ENCODE measurements around the gene PARVA. TPM values are rescaled to one million over a fixed set of nuclear protein-coding genes. Genes with fewer than 3 reads are reported as not detected.
A peak's percentile ranks its signal among the peaks of the same experiment; 100 is the strongest.

PARVA gene
- total RNA-seq, 4 donors from 2014 or later, result 10.0 to 25.0 (median 14.2) TPM

GRCh38 chr11:12375720-12376119 lies 1.7 kb upstream of the PARVA start:
- TF ChIP-seq, protein P1, sequence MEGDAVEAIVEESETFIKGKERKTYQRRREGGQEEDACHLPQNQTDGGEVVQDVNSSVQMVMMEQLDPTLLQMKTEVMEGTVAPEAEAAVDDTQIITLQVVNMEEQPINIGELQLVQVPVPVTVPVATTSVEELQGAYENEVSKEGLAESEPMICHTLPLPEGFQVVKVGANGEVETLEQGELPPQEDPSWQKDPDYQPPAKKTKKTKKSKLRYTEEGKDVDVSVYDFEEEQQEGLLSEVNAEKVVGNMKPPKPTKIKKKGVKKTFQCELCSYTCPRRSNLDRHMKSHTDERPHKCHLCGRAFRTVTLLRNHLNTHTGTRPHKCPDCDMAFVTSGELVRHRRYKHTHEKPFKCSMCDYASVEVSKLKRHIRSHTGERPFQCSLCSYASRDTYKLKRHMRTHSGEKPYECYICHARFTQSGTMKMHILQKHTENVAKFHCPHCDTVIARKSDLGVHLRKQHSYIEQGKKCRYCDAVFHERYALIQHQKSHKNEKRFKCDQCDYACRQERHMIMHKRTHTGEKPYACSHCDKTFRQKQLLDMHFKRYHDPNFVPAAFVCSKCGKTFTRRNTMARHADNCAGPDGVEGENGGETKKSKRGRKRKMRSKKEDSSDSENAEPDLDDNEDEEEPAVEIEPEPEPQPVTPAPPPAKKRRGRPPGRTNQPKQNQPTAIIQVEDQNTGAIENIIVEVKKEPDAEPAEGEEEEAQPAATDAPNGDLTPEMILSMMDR (IDR thresholded peaks at IDR 0.05), result no peak
- no peak for TF ChIP-seq POLR2A (IDR thresholded peaks at IDR 0.05)
- no peak overlapping the region for H3K4me3 ChIP-seq (ENCODE audit: low read depth, poor library complexity, severe bottlenecking)
- WGBS, 2 donors, result 46 to 48% methylated on average over 7 of the region's 7 CpGs
- DNase-seq (ENCODE audit: low spot score in 2 of 2), result no peak
- intact Hi-C loops (cut with DNase I; ENCODE audit: low total_unique reads), result no loop called here

DNA sequence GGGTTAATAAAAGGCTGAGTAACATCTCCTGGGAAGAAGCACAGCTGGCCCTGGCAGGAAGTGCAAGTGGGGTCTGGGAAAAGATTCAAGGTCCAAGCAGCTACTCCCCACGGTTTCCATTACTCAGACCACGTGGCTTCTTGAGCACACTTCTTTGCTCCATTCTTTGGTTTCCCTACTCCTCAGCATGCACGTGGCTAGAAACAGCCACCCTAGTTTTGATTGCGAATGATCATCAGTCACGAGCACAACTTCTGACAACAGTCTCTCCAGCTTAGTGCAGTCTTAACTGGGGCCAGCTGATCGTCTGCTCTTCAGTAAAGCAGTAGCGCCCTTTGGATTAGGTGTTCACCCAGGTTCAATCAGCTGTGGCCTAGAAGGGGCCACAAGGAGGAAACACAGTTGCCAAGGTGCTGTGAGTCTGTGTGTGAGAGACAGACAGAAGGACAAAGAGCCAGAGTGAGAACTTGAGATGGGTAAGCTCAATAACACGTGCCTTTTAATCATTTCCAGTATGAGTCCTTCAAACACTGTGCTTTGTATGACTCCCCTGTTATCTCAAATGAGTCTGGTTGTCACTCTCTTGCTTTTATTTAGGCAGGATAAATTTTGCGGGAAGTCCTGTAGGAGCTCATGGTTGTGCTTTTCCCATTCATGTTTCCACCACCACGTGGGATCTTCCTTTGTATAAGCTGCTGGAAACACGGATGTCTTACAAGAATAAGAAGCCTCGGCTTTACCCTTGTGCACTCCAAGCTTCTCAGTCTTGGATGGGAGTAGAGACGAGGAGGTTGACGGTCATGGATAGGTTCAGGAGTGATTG lies 901 bp upstream of the PARVA start:
- H3K4me3 ChIP-seq (ENCODE audit: low read depth, poor library complexity, severe bottlenecking), result no peak overlapping the region
- TF ChIP-seq, protein P1 (IDR thresholded peaks at IDR 0.05), result no peak
- no peak for TF ChIP-seq POLR2A (IDR thresholded peaks at IDR 0.05)
- peak; percentile 74 to 88 for DNase-seq (ENCODE audit: low spot score in 2 of 2)
- 51 to 60% methylated on average over 14 of the region's 14 CpGs for WGBS, 2 donors
- intact Hi-C loops (cut with DNase I; ENCODE audit: low total_unique reads), result no loop called here

GRCh38 chr11:12377824-12378593 lies 638 bp downstream of the PARVA start:
- 2 to 9% methylated on average over 21 to 38 of the region's 76 CpGs for WGBS, 2 donors
- TF ChIP-seq, protein P1 (IDR thresholded peaks at IDR 0.05), result no peak
- TF ChIP-seq POLR2A (IDR thresholded peaks at IDR 0.05), result no peak
- H3K4me3 ChIP-seq (ENCODE audit: low read depth, poor library complexity, severe bottlenecking), result peak overlapping the region; percentile 74
- DNase-seq (ENCODE audit: low spot score in 2 of 2), result peak; percentile 59 to 93
- intact Hi-C loops (cut with DNase I; ENCODE audit: low total_unique reads), result no loop called here

DNA sequence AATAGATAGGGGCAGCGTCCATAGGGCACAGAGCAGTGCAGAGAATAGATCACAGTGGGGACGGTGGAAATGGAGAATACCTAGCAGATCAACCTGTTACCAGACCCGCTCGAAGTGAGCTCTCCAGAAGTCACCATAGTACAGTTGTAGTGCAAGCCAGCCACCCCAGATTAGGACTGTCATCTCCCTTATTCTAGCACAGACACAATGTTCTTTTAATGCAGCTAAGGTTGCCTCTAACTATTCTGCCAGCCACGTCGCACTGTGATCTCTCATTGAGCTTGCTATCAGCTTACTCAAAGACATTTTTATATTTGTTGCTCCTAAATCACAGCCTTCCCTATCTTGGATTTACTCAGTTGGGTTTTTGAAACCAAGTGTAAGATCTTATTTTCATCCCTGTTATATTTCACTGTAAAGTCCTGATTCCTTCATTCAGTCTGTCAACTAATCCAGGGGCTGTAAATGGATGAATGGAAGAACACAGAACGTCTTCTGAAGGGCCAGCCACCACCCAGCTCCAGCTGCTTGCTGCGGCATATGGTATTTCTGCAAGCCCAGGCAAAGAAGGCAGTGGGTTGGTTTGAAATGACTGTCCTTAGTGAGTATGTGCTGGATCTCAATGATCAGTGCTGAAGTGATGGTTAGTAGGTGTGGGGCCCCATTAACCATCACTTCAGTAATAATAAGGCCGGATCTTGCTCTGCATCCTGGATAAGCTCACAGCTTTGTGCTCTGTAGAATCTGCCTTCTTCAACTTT lies 3.4 kb downstream of the PARVA start:
- no peak overlapping the region for H3K4me3 ChIP-seq (ENCODE audit: low read depth, poor library complexity, severe bottlenecking)
- WGBS, 2 donors, result 78 to 83% methylated on average over 9 of the region's 9 CpGs
- DNase-seq (ENCODE audit: low spot score in 2 of 2), result no peak
- TF ChIP-seq, protein P1 (IDR thresholded peaks at IDR 0.05), result no peak
- TF ChIP-seq POLR2A (IDR thresholded peaks at IDR 0.05), result no peak
- intact Hi-C loops (cut with DNase I; ENCODE audit: low total_unique reads), result no loop called here

GRCh38 chr11:12381875-12382274 lies 4.5 kb downstream of the PARVA start:
- no peak for TF ChIP-seq POLR2A (IDR thresholded peaks at IDR 0.05)
- TF ChIP-seq, protein P1 (IDR thresholded peaks at IDR 0.05), result no peak
- intact Hi-C loops (cut with DNase I; ENCODE audit: low total_unique reads), result no loop called here
- DNase-seq (ENCODE audit: low spot score in 2 of 2), result no peak
- H3K4me3 ChIP-seq (ENCODE audit: low read depth, poor library complexity, severe bottlenecking), result no peak overlapping the region
- WGBS, 2 donors, result 93 to 94% methylated on average over 9 of the region's 9 CpGs

Measured in lower leg skin (tissue), 4 donors.